Ishikawa (cell line): ENCODE data around the gene ZNF593OS.

Experiments used
- CEBPB ChIP-seq: IDR thresholded peaks from 2 replicates; pipeline ENCODE4 v1.6.1; 2012
- CREB1 ChIP-seq: IDR thresholded peaks from 2 replicates; pipeline ENCODE4 v1.6.1; 2012; ENCODE audit warnings: low read depth
- EGR1 ChIP-seq: IDR thresholded peaks from 2 replicates; pipeline ENCODE4 v1.6.1; 2012
- EP300 ChIP-seq: IDR thresholded peaks from 2 replicates; pipeline ENCODE4 v1.6.1; 2012; ENCODE audit warnings: borderline replicate concordance
- FOXM1 ChIP-seq: IDR thresholded peaks from 2 replicates; pipeline ENCODE4 v1.6.1; 2012; ENCODE audit warnings: low read depth, borderline replicate concordance
- MAX ChIP-seq: IDR thresholded peaks from 2 replicates; pipeline ENCODE4 v1.6.1; 2012
- NFIC ChIP-seq: IDR thresholded peaks from 2 replicates; pipeline ENCODE4 v1.6.1; 2012
- RAD21 ChIP-seq: IDR thresholded peaks from 2 replicates; pipeline ENCODE4 v1.6.1; 2012; ENCODE audit warnings: low read depth
- REST ChIP-seq: IDR thresholded peaks from 2 replicates; pipeline ENCODE4 v1.6.1; 2012; ENCODE audit warnings: low read depth, mild to moderate bottlenecking
- TAF1 ChIP-seq: IDR thresholded peaks from 2 replicates; pipeline ENCODE4 v1.6.1; 2012; ENCODE audit warnings: low read depth, mild to moderate bottlenecking
- TCF12 ChIP-seq: IDR thresholded peaks from 2 replicates; pipeline ENCODE4 v1.6.1; 2012; ENCODE audit warnings: low read depth
- TEAD4 ChIP-seq: IDR thresholded peaks from 2 replicates; pipeline ENCODE4 v1.6.1; 2012
- USF1 ChIP-seq: IDR thresholded peaks from 2 replicates; pipeline ENCODE4 v1.6.1; 2012
- YY1 ChIP-seq: IDR thresholded peaks from 2 replicates; pipeline ENCODE4 v1.6.1; 2012; ENCODE audit warnings: low read depth
- ZBTB7A ChIP-seq: IDR thresholded peaks from 2 replicates; pipeline ENCODE4 v1.6.1; 2012; ENCODE audit warnings: low read depth

ZNF593OS gene

GRCh38 chr1:26187882-26188281 is 16.2 kb upstream of the ZNF593OS start:
- TF ChIP-seq ZBTB7A (no peak), USF1 (no peak), TAF1 (no peak), FOXM1 (no peak), TEAD4 (no peak), RAD21 (no peak), NFIC (no peak), EP300 (no peak), EGR1 (no peak), MAX (no peak), REST (no peak), CEBPB (no peak), TCF12 (no peak), YY1 (no peak), CREB1 (no peak)

GRCh38 chr1:26184883-26185282 is 13.3 kb upstream of the ZNF593OS start:
- TF ChIP-seq NFIC: no peak
- TF ChIP-seq RAD21: no peak

GRCh38 chr1:26184086-26184485 is 12.5 kb upstream of the ZNF593OS start:
- TF ChIP-seq CREB1 (no peak), EGR1 (no peak), FOXM1 (no peak), REST (no peak), YY1 (no peak), TEAD4 (no peak), EP300 (no peak), NFIC (no peak), MAX (no peak), ZBTB7A (no peak), TAF1 (no peak), USF1 (no peak), CEBPB (no peak), RAD21 (no peak)

- no peak for TF ChIP-seq TEAD4
Observed at GRCh38 chr1:26182383-26182696, 10.7 kb upstream of the ZNF593OS start.

- TF ChIP-seq MAX (no peak), CEBPB (no peak), RAD21 (no peak), TAF1 (no peak), CREB1 (no peak), USF1 (no peak), FOXM1 (no peak), ZBTB7A (no peak), TEAD4 (no peak), EGR1 (no peak)
Observed at GRCh38 chr1:26181586-26182382, 10.2 kb upstream of the ZNF593OS start.

GRCh38 chr1:26180010-26180506 is 8.4 kb upstream of the ZNF593OS start:
- no peak for TF ChIP-seq USF1
- no peak for TF ChIP-seq CEBPB
- no peak for TF ChIP-seq RAD21
- TF ChIP-seq TCF12: no peak
- TF ChIP-seq EGR1: no peak
- TF ChIP-seq NFIC: no peak
- TF ChIP-seq ZBTB7A: no peak
- no peak for TF ChIP-seq REST
- TF ChIP-seq MAX: no peak
- TF ChIP-seq CREB1: no peak
- TF ChIP-seq TAF1: no peak
- no peak for TF ChIP-seq TEAD4
- TF ChIP-seq FOXM1: no peak
- TF ChIP-seq YY1: no peak
- no peak for TF ChIP-seq EP300
